HG03095 (cell line): ENCODE measurements around the gene PCDHB9.
"Not testable (repeated sequence)": the region's sequence is repeated elsewhere in the genome, so short reads cannot be mapped to it uniquely, and the experiment has no call there.

Experiments
- ATAC-seq: cut with Tn5 transposase; IDR thresholded peaks from one replicate; pipeline ENCODE4 v1.9.1; 2021; ENCODE audit warnings: moderate library complexity; ENCODE audit not compliant: unreplicated experiment

The PCDHB9 gene

DNA sequence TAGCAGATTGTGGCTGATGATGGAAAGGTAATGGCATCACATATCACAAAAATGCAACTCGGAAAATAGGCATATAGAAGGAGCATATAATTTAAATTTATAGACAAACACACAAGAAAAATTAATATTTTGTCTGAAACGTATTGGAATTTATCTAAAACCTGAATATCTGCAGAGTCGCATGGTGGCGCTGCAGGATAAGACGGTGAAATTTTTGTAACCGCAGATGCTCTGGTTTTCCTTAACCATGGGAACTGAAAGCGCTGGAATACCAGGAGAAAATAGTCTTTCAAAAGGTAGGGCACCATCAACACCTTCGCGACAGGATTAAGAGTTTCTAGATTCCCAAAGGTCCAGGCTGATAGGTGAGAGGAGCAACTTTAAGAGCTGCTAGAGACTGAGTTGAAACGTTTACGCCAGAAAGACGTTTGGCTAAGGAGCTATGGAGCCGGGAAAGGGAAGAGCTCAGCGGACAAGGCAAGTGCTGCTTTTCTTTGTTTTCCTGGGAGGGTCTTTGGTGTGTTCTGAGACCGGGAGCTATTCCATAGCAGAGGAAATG, 47.2 kb downstream of the PCDHB9 start:
- no peak for ATAC-seq

DNA sequence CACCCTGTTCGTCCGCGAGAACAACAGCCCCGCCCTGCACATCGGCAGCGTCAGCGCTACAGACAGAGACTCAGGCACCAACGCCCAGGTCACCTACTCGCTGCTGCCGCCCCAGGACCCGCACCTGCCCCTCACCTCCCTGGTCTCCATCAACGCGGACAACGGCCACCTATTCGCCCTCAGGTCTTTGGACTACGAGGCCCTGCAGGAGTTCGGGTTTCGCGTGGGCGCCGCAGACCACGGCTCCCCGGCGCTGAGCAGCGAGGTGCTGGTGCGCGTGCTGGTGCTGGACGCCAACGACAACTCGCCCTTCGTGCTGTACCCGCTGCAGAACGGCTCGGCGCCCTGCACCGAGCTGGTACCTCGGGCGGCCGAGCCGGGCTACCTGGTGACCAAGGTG, 49.0 kb downstream of the PCDHB9 start:
- not testable (repeated sequence) for ATAC-seq

DNA sequence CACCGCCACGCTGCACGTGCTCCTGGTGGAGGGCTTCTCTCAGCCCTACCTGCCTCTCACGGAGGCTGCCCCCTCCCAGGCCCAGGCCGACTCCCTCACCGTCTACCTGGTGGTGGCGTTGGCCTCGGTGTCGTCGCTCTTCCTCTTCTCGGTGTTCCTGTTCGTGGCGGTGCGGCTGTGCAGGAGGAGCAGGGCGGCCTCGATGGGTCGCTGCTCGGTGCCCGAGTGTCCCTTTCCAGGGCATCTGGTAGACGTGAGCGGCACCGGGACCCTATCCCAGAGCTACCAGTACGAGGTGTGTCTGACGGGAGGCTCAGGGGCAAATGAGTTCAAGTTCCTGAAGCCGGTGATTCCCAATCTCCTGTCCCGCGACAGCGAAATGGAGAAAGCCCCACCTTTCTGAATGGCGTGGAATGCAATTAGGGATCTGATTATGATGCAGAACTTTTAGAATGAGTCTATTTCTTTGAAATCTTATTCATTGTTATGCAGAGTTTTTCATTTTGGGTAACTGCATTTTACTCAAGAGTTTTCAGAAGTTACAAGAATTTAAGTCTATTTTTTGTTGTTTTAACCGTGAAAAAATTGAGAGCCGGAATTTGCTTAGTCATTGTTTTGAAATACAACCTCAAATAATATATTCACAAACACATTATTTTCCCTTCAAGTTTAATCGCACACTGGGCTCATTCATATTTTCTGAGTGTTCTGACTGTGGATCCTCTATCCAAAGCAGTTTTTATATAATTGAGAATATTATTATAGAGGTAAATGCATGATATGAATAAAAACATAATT, 49.8 kb downstream of the PCDHB9 start:
- ATAC-seq, result no peak
